OCI-LY7 (cell line): Measurements from ENCODE around the gene SMPD2. TPM values are rescaled to one million over a fixed set of nuclear protein-coding genes. Genes with fewer than 3 reads are reported as not detected.

Experiments used
- BruUV-seq: library from RNA; stranded (reverse); fragments of 400-500 nt; replicated peaks from 2 replicates; lab custom pipeline; 2021; lab: Mats Ljungman, UMichigan
- CTCF ChIA-PET: fragments of 300-600 bp; sonication (Branson Sonifier 250); formaldehyde crosslinking; loops from one replicate; lab custom pipeline; 2022; ENCODE audit warnings: antibody characterized with exemption; ENCODE audit not compliant: unreplicated experiment; lab: Charles Lee
- POLR2A ChIA-PET: fragments of 300-600 bp; sonication (Branson Sonifier 250); formaldehyde crosslinking; loops from one replicate; lab custom pipeline; 2022; ENCODE audit warnings: antibody characterized with exemption; lab: Charles Lee
- DNase-seq: peaks from one replicate; pipeline ENCODE4 v3.0.0-alpha.2; 2015; ENCODE audit warnings: low spot score
- H2AFZ ChIP-seq: fragments of 200-600 bp; sonication (generic), shearing (Covaris generic); 2 replicates; pipeline ENCODE4 v1.6.1; 2014; ENCODE audit warnings: mild to moderate bottlenecking, antibody characterized with exemption, low read length, moderate library complexity
- H3K27ac ChIP-seq: fragments of 200-600 bp; sonication (generic); 2 replicates; pipeline ENCODE4 v1.5.1; 2014; ENCODE audit warnings: mixed run types, low read depth, mild to moderate bottlenecking, moderate library complexity, low read length, inconsistent platforms; ENCODE audit not compliant: poor library complexity, severe bottlenecking
- H3K36me3 ChIP-seq: fragments of 200-600 bp; sonication (generic); 2 replicates; pipeline ENCODE4 v1.6.1; 2014; ENCODE audit warnings: mild to moderate bottlenecking, antibody characterized with exemption, low read length, moderate library complexity, mixed read lengths; ENCODE audit not compliant: insufficient read depth
- H3K4me1 ChIP-seq: fragments of 200-600 bp; sonication (generic); 2 replicates; pipeline ENCODE4 v1.5.1; 2014; ENCODE audit warnings: mild to moderate bottlenecking, low read length; ENCODE audit not compliant: insufficient read depth, poor library complexity, severe bottlenecking
- H3K4me2 ChIP-seq: fragments of 200-600 bp; sonication (generic); 2 replicates; pipeline ENCODE4 v1.6.1; 2014; ENCODE audit warnings: mild to moderate bottlenecking, low read length
- H3K4me3 ChIP-seq: fragments of 200-600 bp; sonication (generic); 2 replicates; pipeline ENCODE4 v1.5.1; 2014; ENCODE audit warnings: mild to moderate bottlenecking, low read depth, low read length; ENCODE audit not compliant: poor library complexity, severe bottlenecking
- H3K79me2 ChIP-seq: fragments of 200-600 bp; sonication (generic); 2 replicates; pipeline ENCODE4 v1.6.1; 2016; ENCODE audit warnings: low read depth, mild to moderate bottlenecking, low read length, moderate library complexity, mixed read lengths; ENCODE audit not compliant: insufficient read depth
- H3K9me2 ChIP-seq: fragments of 200-600 bp; sonication (generic); 2 replicates; pipeline ENCODE4 v1.6.1; 2016; ENCODE audit warnings: mild to moderate bottlenecking, low read length, mixed read lengths; ENCODE audit not compliant: insufficient read depth
- H3K9me3 ChIP-seq: fragments of 200-600 bp; sonication (generic); 2 replicates; pipeline ENCODE4 v1.6.1; 2014; ENCODE audit warnings: mild to moderate bottlenecking, mixed run types, low read length, mixed read lengths
- H4K20me1 ChIP-seq: fragments of 200-600 bp; sonication (generic); 2 replicates; pipeline ENCODE4 v1.6.1; 2014; ENCODE audit warnings: mild to moderate bottlenecking, antibody characterized with exemption, low read length, moderate library complexity, mixed read lengths; ENCODE audit not compliant: insufficient read depth
- CTCF ChIP-seq: fragments of 200-600 bp; sonication (generic); conservative IDR thresholded peaks from 2 replicates; pipeline ENCODE4 v1.5.1; 2014; ENCODE audit warnings: mild to moderate bottlenecking, antibody characterized with exemption, low read length, moderate library complexity, mixed read lengths
- EZH2phosphoT487 ChIP-seq: fragments of 200-600 bp; sonication (generic); IDR thresholded peaks from 2 replicates; pipeline ENCODE4 v1.6.1; 2018; ENCODE audit warnings: low read depth, borderline replicate concordance, mild to moderate bottlenecking, mixed run types, antibody characterized with exemption, low read length, moderate library complexity, mixed read lengths
- intact Hi-C: fragments of 100-400 bp; cut with micrococcal nuclease; formaldehyde crosslinking; loops from one replicate; pipeline ENCODE4 v1.10.0; 2022; ENCODE audit not compliant: unreplicated experiment
- total RNA-seq, 2 experiments: library from RNA; depleted of rRNA in 1 of 2; stranded (reverse); fragments of >200 nt in 1 of 2; shearing (Covaris generic) in 1 of 2; gene quantifications; 2 replicates each; pipeline ENCODE4 v1.2.3, GENCODE V29; 2014 to 2022

SMPD2 gene
- total RNA-seq, 2 experiments from 2014 or later, result 15.9 to 24.4 TPM

GRCh38 chr6:109469591-109470189, 29.2 kb downstream of the SMPD2 start:
- no TSS peak for BruUV-seq
- CTCF ChIA-PET, result no interaction called here
- POLR2A ChIA-PET, result interaction anchor here (1.2 to 1.3 kb wide), 3 partner anchors 9 to 13 kb away, joined by 3 to 10 read pairs (median 3); partner anchors contain the start of gene ZBTB24

GRCh38 chr6:109471105-109471810, 30.7 kb downstream of the SMPD2 start:
- no peak for DNase-seq
- no peak overlapping the region for H3K27ac ChIP-seq
- BruUV-seq, result no TSS peak
- H3K4me2 ChIP-seq, result no peak overlapping the region
- ChIA-PET POLR2A (no interaction called here), CTCF (no interaction called here)
- no peaks in the 10 kb centered on the region for H3K9me3 ChIP-seq
- no peak overlapping the region for H3K4me3 ChIP-seq
- H2AFZ ChIP-seq, result no peak overlapping the region
- H3K9me2 ChIP-seq, result no peaks in the 10 kb centered on the region
- peaks cover 25% of the 10 kb centered on the region for H3K4me1 ChIP-seq
- intact Hi-C loops, result no loop called here
- H4K20me1 ChIP-seq, result peaks cover 23% of the 10 kb centered on the region
- H3K36me3 ChIP-seq, result peaks cover 100% of the 10 kb centered on the region
- TF ChIP-seq CTCF, result no peak
- TF ChIP-seq EZH2phosphoT487, result no peak
- peaks cover 31% of the 10 kb centered on the region; the same call in 1 of the 2 replicates for H3K79me2 ChIP-seq

More at GRCh38 chr6:109469591-109470189, 29.2 kb downstream of the SMPD2 start:
- peaks cover 23% of the 10 kb centered on the region for H3K4me1 ChIP-seq
- H3K36me3 ChIP-seq, result peaks cover 100% of the 10 kb centered on the region
- peaks cover 24% of the 10 kb centered on the region; the same call in 1 of the 2 replicates for H3K79me2 ChIP-seq
- TF ChIP-seq CTCF (no peak), EZH2phosphoT487 (no peak)
- no peak overlapping the region for H2AFZ ChIP-seq
- no peak overlapping the region for H3K4me3 ChIP-seq
- no peak overlapping the region for H3K27ac ChIP-seq
- no peak overlapping the region for H3K4me2 ChIP-seq
- H3K9me3 ChIP-seq, result no peaks in the 10 kb centered on the region
- intact Hi-C loops, result no loop called here
- no peaks in the 10 kb centered on the region for H3K9me2 ChIP-seq
- peaks cover 18% of the 10 kb centered on the region for H4K20me1 ChIP-seq
- DNase-seq, result no peak
